Glutamatergic neuron (in vitro differentiated cells): ENCODE results near the gene PMPCA. TPM values are rescaled to one million over a fixed set of nuclear protein-coding genes. Genes with fewer than 3 reads are reported as not detected.

Experiments used
- DNase-seq: peaks from one replicate; pipeline ENCODE4 v3.0.0; 2022
- H3K27ac Mint-ChIP-seq: one replicate; pipeline ENCODE4 v1.8.0; 2020; ENCODE audit warnings: mild to moderate bottlenecking, mixed read lengths, inconsistent platforms; ENCODE audit not compliant: unreplicated experiment
- H3K27me3 Mint-ChIP-seq: one replicate; pipeline ENCODE4 v1.8.0; 2020; ENCODE audit warnings: mild to moderate bottlenecking, moderate library complexity, mixed read lengths, inconsistent platforms; ENCODE audit not compliant: unreplicated experiment
- H3K36me3 Mint-ChIP-seq: one replicate; pipeline ENCODE4 v1.8.0; 2020; ENCODE audit warnings: mild to moderate bottlenecking, mixed read lengths, inconsistent platforms; ENCODE audit not compliant: unreplicated experiment
- H3K4me1 Mint-ChIP-seq: one replicate; pipeline ENCODE4 v1.8.0; 2020; ENCODE audit warnings: mild to moderate bottlenecking, low read depth, mixed read lengths, inconsistent platforms; ENCODE audit not compliant: unreplicated experiment
- H3K4me3 Mint-ChIP-seq: one replicate; pipeline ENCODE4 v1.8.0; 2020; ENCODE audit warnings: mild to moderate bottlenecking, mixed read lengths, inconsistent platforms; ENCODE audit not compliant: unreplicated experiment
- H3K9me3 Mint-ChIP-seq: one replicate; pipeline ENCODE4 v1.8.0; 2020; ENCODE audit warnings: mild to moderate bottlenecking, moderate library complexity, mixed read lengths, inconsistent platforms; ENCODE audit not compliant: unreplicated experiment
- total RNA-seq: library from RNA; stranded (reverse); fragmentation: NEBNext Ultra II Directional; extraction: Animal tissue kit (Norgen Biotek cat#: 25700); gene quantifications from one replicate; pipeline ENCODE4 v1.2.1, GENCODE V29; 2021; ENCODE audit not compliant: unreplicated experiment
- TF ChIP-seq, protein P1 (sequence below): fragments of 200-600 bp; sonication (generic); IDR thresholded peaks from one replicate; pipeline ENCODE4 v1.5.0; 2021; ENCODE audit not compliant: partially characterized antibody, unreplicated experiment

Gene PMPCA
- total RNA-seq, 1 donor from 2014 or later, result 69.0 TPM

- Mint-ChIP-seq H3K27ac (no peak overlapping the region), H3K4me3 (no peak overlapping the region), H3K4me1 (peaks cover 1% of the 10 kb centered on the region), H3K27me3 (no peaks in the 10 kb centered on the region), H3K9me3 (no peaks in the 10 kb centered on the region), H3K36me3 (no peaks in the 10 kb centered on the region)
- DNase-seq, result no peak
- TF ChIP-seq, protein P1, sequence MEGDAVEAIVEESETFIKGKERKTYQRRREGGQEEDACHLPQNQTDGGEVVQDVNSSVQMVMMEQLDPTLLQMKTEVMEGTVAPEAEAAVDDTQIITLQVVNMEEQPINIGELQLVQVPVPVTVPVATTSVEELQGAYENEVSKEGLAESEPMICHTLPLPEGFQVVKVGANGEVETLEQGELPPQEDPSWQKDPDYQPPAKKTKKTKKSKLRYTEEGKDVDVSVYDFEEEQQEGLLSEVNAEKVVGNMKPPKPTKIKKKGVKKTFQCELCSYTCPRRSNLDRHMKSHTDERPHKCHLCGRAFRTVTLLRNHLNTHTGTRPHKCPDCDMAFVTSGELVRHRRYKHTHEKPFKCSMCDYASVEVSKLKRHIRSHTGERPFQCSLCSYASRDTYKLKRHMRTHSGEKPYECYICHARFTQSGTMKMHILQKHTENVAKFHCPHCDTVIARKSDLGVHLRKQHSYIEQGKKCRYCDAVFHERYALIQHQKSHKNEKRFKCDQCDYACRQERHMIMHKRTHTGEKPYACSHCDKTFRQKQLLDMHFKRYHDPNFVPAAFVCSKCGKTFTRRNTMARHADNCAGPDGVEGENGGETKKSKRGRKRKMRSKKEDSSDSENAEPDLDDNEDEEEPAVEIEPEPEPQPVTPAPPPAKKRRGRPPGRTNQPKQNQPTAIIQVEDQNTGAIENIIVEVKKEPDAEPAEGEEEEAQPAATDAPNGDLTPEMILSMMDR, result no peak
Observed at GRCh38 chr9:136380381-136380780, 30.1 kb upstream of the PMPCA start.

DNA sequence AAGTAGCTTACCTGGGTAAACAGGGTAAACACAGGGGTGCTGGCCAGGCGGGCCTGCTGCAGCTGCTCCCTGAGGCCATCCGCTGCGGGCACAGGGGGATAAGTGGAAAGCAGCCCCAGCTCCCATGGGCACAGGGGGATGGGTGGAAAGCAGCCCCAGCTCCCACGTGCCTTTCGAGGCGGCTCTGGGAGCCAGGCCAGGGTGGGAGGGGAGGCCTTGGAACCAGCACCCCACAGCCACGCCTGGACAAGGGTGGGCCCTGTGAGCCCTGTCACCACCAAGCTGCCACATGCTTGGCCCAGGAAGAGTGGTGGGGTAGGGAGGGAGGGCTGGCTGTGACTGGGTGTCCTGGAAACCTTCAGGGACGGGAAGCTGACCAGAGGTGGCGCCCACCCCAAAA, 29.1 kb upstream of the PMPCA start:
- Mint-ChIP-seq H3K27ac (no peak overlapping the region), H3K4me1 (no peaks in the 10 kb centered on the region), H3K4me3 (no peak overlapping the region), H3K36me3 (no peaks in the 10 kb centered on the region), H3K9me3 (no peaks in the 10 kb centered on the region), H3K27me3 (no peaks in the 10 kb centered on the region)
- no peak for DNase-seq
- TF ChIP-seq, protein P1, result no peak

- H3K27ac Mint-ChIP-seq, result no peak overlapping the region
- TF ChIP-seq, protein P1, result no peak
- H3K4me1 Mint-ChIP-seq, result no peaks in the 10 kb centered on the region
- no peaks in the 10 kb centered on the region for H3K27me3 Mint-ChIP-seq
- DNase-seq, result no peak
- H3K9me3 Mint-ChIP-seq, result no peaks in the 10 kb centered on the region
- H3K4me3 Mint-ChIP-seq, result no peak overlapping the region
- H3K36me3 Mint-ChIP-seq, result no peaks in the 10 kb centered on the region
Observed at GRCh38 chr9:136381966-136382513, 28.4 kb upstream of the PMPCA start.

DNA sequence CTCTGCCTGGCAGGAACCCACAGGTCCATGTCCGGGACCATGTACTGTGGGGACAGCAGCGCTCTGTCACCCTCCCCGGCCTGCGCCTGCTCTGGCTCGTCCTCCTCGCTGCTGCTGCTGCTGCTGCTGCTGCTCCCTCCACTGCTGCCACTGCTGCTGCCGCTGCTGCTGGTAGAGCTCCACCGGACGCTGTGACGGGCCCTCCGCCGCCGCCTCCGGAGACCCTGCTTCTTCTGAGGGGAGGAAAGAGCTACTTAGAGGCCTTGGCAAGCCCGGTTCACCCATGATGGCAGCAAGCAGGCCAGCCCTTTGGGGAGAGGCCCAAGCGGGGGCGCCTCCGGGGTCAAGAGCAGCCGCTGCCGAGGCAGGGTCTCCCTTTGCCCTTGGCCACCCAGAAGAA, 27.0 kb upstream of the PMPCA start:
- no peaks in the 10 kb centered on the region for H3K27me3 Mint-ChIP-seq
- DNase-seq, result no peak
- peaks cover 1% of the 10 kb centered on the region for H3K9me3 Mint-ChIP-seq
- TF ChIP-seq, protein P1, result no peak
- no peak overlapping the region for H3K4me3 Mint-ChIP-seq
- no peaks in the 10 kb centered on the region for H3K4me1 Mint-ChIP-seq
- H3K27ac Mint-ChIP-seq, result no peak overlapping the region
- no peaks in the 10 kb centered on the region for H3K36me3 Mint-ChIP-seq

DNA sequence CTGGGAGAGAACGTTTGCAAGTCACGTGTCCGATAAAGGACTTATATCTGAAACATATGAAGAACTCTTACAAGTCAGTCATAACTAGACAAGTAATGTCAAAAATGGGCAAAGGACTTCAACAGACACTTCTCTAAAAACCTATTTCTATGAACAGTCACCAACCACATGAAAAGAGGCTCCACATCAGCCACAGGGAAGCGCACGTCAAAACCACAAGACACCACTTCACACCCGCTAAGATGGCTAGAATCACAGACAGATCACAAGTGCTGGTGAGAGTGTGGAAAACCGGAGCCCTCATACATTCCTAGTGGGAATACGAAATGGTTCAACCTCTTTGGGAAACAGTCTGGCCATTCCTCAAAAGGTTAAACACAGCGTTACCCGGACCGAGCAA, 25.4 kb upstream of the PMPCA start:
- TF ChIP-seq, protein P1, result no peak
- Mint-ChIP-seq H3K27me3 (no peaks in the 10 kb centered on the region), H3K4me3 (peak overlapping the region; percentile 34), H3K4me1 (no peaks in the 10 kb centered on the region), H3K36me3 (no peaks in the 10 kb centered on the region), H3K27ac (no peak overlapping the region), H3K9me3 (peaks cover 1% of the 10 kb centered on the region)
- DNase-seq, result no peak
